Naive thymus-derived CD8-positive, alpha-beta T cell (primary cell): ENCODE results near the gene GCFC2. TPM values are rescaled to one million over a fixed set of nuclear protein-coding genes. Genes with fewer than 3 reads are reported as not detected.
"Not testable (repeated sequence)": the region's sequence is repeated elsewhere in the genome, so short reads cannot be mapped to it uniquely, and the experiment has no call there.

ENCODE experiments used
- ATAC-seq, 2 donors: fragments of 150-1000 bp; cut with Tn5 transposase in 1 of 2; sonication (Bioruptor Pico), chemical (Tn5 transposase) in 1 of 2; 1 replicate in 1 of 2; 2 replicates in 1 of 2; pipeline ENCODE4 v1.10.0; 2021; ENCODE audit warnings: mild to moderate bottlenecking in 2 of 2, moderate library complexity in 2 of 2
- POLR2A ChIA-PET: fragments of 350-600 bp; sonication (Branson Sonifier 250); formaldehyde crosslinking; loops from one replicate; lab custom pipeline; 2021; ENCODE audit warnings: antibody characterized with exemption; lab: Charles Lee
- DNase-seq, 10 donors: peaks; one replicate each; pipeline versions ENCODE4 v3.0.0 to v3.0.0-alpha.2; 2020 to 2022
- H3K27ac Mint-ChIP-seq, 10 donors: one replicate each; pipeline ENCODE4 v1.8.0; 2020 to 2022; ENCODE audit warnings: mild to moderate bottlenecking in 10 of 10, mixed read lengths in 10 of 10, moderate library complexity in 4 of 10, inconsistent platforms in 1 of 10
- H3K27me3 Mint-ChIP-seq, 5 donors: one replicate each; pipeline ENCODE4 v1.8.0; 2021 to 2022; ENCODE audit warnings: mixed read lengths in 5 of 5
- H3K36me3 Mint-ChIP-seq, 3 donors: one replicate each; pipeline ENCODE4 v1.8.0; 2020 to 2022; ENCODE audit warnings: mixed read lengths in 3 of 3, mild to moderate bottlenecking in 2 of 3, inconsistent platforms in 1 of 3
- H3K4me1 Mint-ChIP-seq, 4 donors: one replicate each; pipeline ENCODE4 v1.8.0; 2021 to 2022; ENCODE audit warnings: mixed read lengths in 4 of 4
- H3K4me3 Mint-ChIP-seq, 10 donors: one replicate each; pipeline ENCODE4 v1.8.0; 2020 to 2022; ENCODE audit warnings: mild to moderate bottlenecking in 10 of 10, mixed read lengths in 10 of 10, moderate library complexity in 6 of 10, inconsistent platforms in 1 of 10
- H3K9me3 Mint-ChIP-seq, 9 donors: one replicate each; pipeline ENCODE4 v1.8.0; 2020 to 2022; ENCODE audit warnings: mixed read lengths in 9 of 9, mild to moderate bottlenecking in 3 of 9, inconsistent platforms in 1 of 9, moderate library complexity in 1 of 9
- polyA plus RNA-seq, 3 donors: library from polyadenylated mRNA; unstranded; fragments of 300-500 nt; fragmentation: Illumina TruSeq; gene quantifications; one replicate each; pipeline ENCODE4 v1.2.3, GENCODE V29; 2021
- total RNA-seq, 8 experiments: library from RNA in 2 of 8; stranded (reverse) in 2 of 8; gene quantifications; one replicate each; pipeline ENCODE4 v1.2.3 and lab custom pipeline; 2021 to 2026

Gene GCFC2
- total and polyA plus RNA-seq, 5 experiments from 2014 or later = 27.1 to 41.0 (median 34.5) TPM

GRCh38 chr2:75711590-75711989 lies 875 bp upstream of the GCFC2 start:
- H3K27me3 Mint-ChIP-seq, ATAC-seq, H3K9me3 Mint-ChIP-seq, DNase-seq, H3K36me3 Mint-ChIP-seq: not testable (repeated sequence)
- Mint-ChIP-seq H3K4me3 (peak overlapping the region; percentile 88 to 98 (median 94)), H3K27ac (peak overlapping the region; percentile 22 to 99 (median 97)), H3K4me1 (peaks cover 10 to 33% (median 30%) of the 10 kb centered on the region in 4 donors)
- POLR2A ChIA-PET = interaction anchor here (1.8 to 2.6 kb wide), 2 partner anchors 62 to 65 kb away, joined by 5 to 13 read pairs; partner anchors contain the start of gene MRPL19

DNA sequence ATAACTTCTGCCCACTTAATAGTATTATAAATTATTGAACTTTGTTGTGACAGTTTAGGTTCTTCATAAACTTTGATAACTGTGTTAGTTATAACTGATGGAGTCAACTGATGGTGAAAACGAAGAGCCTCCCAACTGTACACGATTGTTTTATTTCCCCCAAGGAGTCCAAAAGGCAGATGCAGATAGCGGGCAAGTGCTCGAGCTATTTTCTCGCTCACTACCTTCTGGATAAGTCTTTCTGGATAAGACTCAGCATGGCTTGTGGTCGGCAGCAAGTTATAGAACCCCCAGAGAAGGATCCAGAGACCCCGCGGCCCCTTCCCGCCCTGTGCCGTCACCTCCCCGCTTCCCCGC lies 517 bp downstream of the GCFC2 start:
- Mint-ChIP-seq H3K27me3 (peaks cover 0 to under 1% (median 0%) of the 10 kb centered on the region in 5 donors), H3K4me3 (peak overlapping the region; percentile 88 to 98 (median 94)), H3K36me3 (peaks cover 4 to 11% (median 10%) of the 10 kb centered on the region in 3 donors), H3K27ac (peak overlapping the region; percentile 93 to 99 (median 97)), H3K4me1 (peaks cover 10 to 34% (median 32%) of the 10 kb centered on the region in 4 donors), H3K9me3 (no peaks in the 10 kb centered on the region)
- ATAC-seq = no peak
- POLR2A ChIA-PET = interaction anchor here (1.1 to 2.6 kb wide), 4 partner anchors 12 to 293 kb away, joined by 3 to 13 read pairs (median 4); partner anchors contain the start of gene MRPL19
- no peak for DNase-seq

DNA sequence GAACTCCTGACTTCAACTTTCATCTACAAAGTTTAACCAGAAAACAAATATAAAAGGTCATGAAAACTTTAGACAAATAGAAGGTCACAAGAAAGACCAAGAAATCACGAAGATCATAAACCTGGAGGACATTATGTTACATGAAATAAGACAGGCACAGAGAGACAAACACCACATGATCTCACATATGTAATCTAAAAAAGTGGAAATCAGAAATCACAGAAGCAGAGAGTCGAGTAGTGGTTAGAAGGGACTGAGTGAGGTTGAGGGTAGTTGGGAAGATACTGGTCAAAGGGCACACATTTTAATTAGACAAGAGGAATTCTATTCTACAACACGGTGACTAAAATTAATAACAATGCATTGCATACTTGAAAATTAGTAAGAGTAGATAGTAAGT lies 1.4 kb downstream of the GCFC2 start:
- DNase-seq = peak in 1 of 10 donors; percentile 2
- POLR2A ChIA-PET = interaction anchor here (1.1 to 2.6 kb wide), 3 partner anchors 11 to 292 kb away, joined by 3 to 13 read pairs (median 4); partner anchors contain the start of gene MRPL19
- H3K9me3 Mint-ChIP-seq = no peaks in the 10 kb centered on the region
- no peaks in the 10 kb centered on the region for H3K27me3 Mint-ChIP-seq
- peaks cover 12 to 35% (median 32%) of the 10 kb centered on the region in 4 donors for H3K4me1 Mint-ChIP-seq
- peak overlapping the region; percentile 51 to 94 (median 76) for H3K4me3 Mint-ChIP-seq
- ATAC-seq = no peak
- H3K36me3 Mint-ChIP-seq = peaks cover 4 to 19% (median 19%) of the 10 kb centered on the region in 3 donors
- H3K27ac Mint-ChIP-seq = peak overlapping the region; percentile 0 to 93 (median 54)

GRCh38 chr2:75707901-75708300 lies 2.8 kb downstream of the GCFC2 start:
- H3K9me3 Mint-ChIP-seq = no peaks in the 10 kb centered on the region
- peaks cover 4 to 32% (median 30%) of the 10 kb centered on the region in 3 donors for H3K36me3 Mint-ChIP-seq
- no peak overlapping the region for H3K27ac Mint-ChIP-seq
- DNase-seq (no peak), ATAC-seq (no peak)
- no peaks in the 10 kb centered on the region for H3K27me3 Mint-ChIP-seq
- POLR2A ChIA-PET = no interaction called here
- peak overlapping the region in 8 of 10 donors; percentile 15 to 66 (median 42) for H3K4me3 Mint-ChIP-seq
- H3K4me1 Mint-ChIP-seq = peaks cover 13 to 38% (median 32%) of the 10 kb centered on the region in 4 donors

GRCh38 chr2:75705921-75706320 lies 4.8 kb downstream of the GCFC2 start:
- peaks cover 16 to 52% (median 40%) of the 10 kb centered on the region in 3 donors for H3K36me3 Mint-ChIP-seq
- no peaks in the 10 kb centered on the region for H3K9me3 Mint-ChIP-seq
- H3K27me3 Mint-ChIP-seq = no peaks in the 10 kb centered on the region
- no peak overlapping the region for H3K4me3 Mint-ChIP-seq
- no peak for DNase-seq
- peaks cover 12 to 33% (median 24%) of the 10 kb centered on the region in 4 donors for H3K4me1 Mint-ChIP-seq
- no peak for ATAC-seq
- POLR2A ChIA-PET = no interaction called here
- peak overlapping the region in 1 of 10 donors; percentile 2 for H3K27ac Mint-ChIP-seq

- Mint-ChIP-seq H3K27me3 (no peaks in the 10 kb centered on the region), H3K27ac (no peak overlapping the region), H3K9me3 (no peaks in the 10 kb centered on the region), H3K4me1 (peaks cover 5 to 25% (median 11%) of the 10 kb centered on the region in 4 donors), H3K4me3 (no peak overlapping the region), H3K36me3 (peaks cover 19 to 69% (median 55%) of the 10 kb centered on the region in 3 donors)
- DNase-seq (no peak), ATAC-seq (no peak)
- POLR2A ChIA-PET = no interaction called here
Measured at GRCh38 chr2:75703589-75704287, 7.0 kb downstream of the GCFC2 start.

GRCh38 chr2:75702593-75702992 lies 8.1 kb downstream of the GCFC2 start:
- peaks cover 26 to 80% (median 65%) of the 10 kb centered on the region in 3 donors for H3K36me3 Mint-ChIP-seq
- H3K27ac Mint-ChIP-seq = peak overlapping the region in 3 of 10 donors; percentile 41 to 59 (median 42)
- DNase-seq (no peak), ATAC-seq (no peak)
- no peak overlapping the region for H3K4me3 Mint-ChIP-seq
- H3K27me3 Mint-ChIP-seq = no peaks in the 10 kb centered on the region
- no peaks in the 10 kb centered on the region for H3K9me3 Mint-ChIP-seq
- POLR2A ChIA-PET = no interaction called here
- H3K4me1 Mint-ChIP-seq = peaks cover 0 to 16% (median 3%) of the 10 kb centered on the region in 4 donors

- ATAC-seq (no peak), DNase-seq (no peak)
- Mint-ChIP-seq H3K36me3 (peaks cover 30 to 76% (median 54%) of the 10 kb centered on the region in 3 donors), H3K9me3 (no peaks in the 10 kb centered on the region), H3K27me3 (no peaks in the 10 kb centered on the region), H3K4me3 (no peak overlapping the region), H3K27ac (no peak overlapping the region), H3K4me1 (no peaks in the 10 kb centered on the region)
- POLR2A ChIA-PET = interaction anchor here (1.3 kb wide), 1 partner anchor 11 kb away, joined by 4 read pairs; no protein-coding TSS in a partner anchor
Measured at GRCh38 chr2:75698918-75699317, 11.8 kb downstream of the GCFC2 start.

- Mint-ChIP-seq H3K27ac (no peak overlapping the region), H3K4me3 (no peak overlapping the region), H3K27me3 (no peaks in the 10 kb centered on the region), H3K9me3 (no peaks in the 10 kb centered on the region), H3K36me3 (peaks cover 6 to 86% (median 44%) of the 10 kb centered on the region in 3 donors), H3K4me1 (peaks cover 4 to 8% (median 5%) of the 10 kb centered on the region in 4 donors)
- DNase-seq (no peak), ATAC-seq (no peak)
- POLR2A ChIA-PET = no interaction called here
Measured at GRCh38 chr2:75688196-75688595, 22.5 kb downstream of the GCFC2 start.

- H3K4me1 Mint-ChIP-seq = peaks cover 5 to 15% (median 6%) of the 10 kb centered on the region in 4 donors
- H3K36me3 Mint-ChIP-seq = peaks cover 3 to 75% (median 30%) of the 10 kb centered on the region in 3 donors
- POLR2A ChIA-PET = interaction anchor here (0.6 kb wide), 1 partner anchor 31 kb away, joined by 3 read pairs; no protein-coding TSS in a partner anchor
- not testable (repeated sequence) for H3K9me3 Mint-ChIP-seq, ATAC-seq, DNase-seq, H3K27me3 Mint-ChIP-seq, H3K4me3 Mint-ChIP-seq
- H3K27ac Mint-ChIP-seq = peak overlapping the region in 1 of 10 donors; percentile 33
Measured at GRCh38 chr2:75683430-75683829, 27.3 kb downstream of the GCFC2 start.

GRCh38 chr2:75680402-75680801 lies 30.3 kb downstream of the GCFC2 start:
- POLR2A ChIA-PET = no interaction called here
- Mint-ChIP-seq H3K27me3 (no peaks in the 10 kb centered on the region), H3K27ac (peak overlapping the region in 6 of 10 donors; percentile 22 to 81 (median 40)), H3K4me1 (peaks cover 6 to 12% (median 9%) of the 10 kb centered on the region in 4 donors), H3K9me3 (no peaks in the 10 kb centered on the region), H3K36me3 (peaks cover 0 to 54% (median 10%) of the 10 kb centered on the region in 3 donors), H3K4me3 (no peak overlapping the region)
- no peak for DNase-seq
- ATAC-seq = no peak

DNA sequence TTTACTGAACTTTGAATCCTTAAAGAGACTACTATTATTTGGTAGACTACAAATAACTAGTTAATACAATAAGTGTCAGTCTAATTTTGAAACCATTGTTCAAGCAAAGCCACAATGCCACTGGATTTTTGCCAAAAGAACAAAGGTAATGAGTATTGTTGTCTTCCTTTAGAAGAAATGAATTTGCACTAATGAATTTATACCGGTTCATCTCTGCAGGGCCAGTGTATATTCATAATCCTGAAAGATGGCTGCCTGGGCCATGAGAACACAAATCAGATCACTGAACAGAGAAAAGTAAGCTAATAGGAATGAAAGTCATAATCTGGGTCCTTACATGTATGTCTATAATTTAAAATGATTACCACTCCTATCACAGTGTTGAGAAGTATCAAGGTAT lies 31.2 kb downstream of the GCFC2 start:
- Mint-ChIP-seq H3K4me3 (no peak overlapping the region), H3K36me3 (peaks cover 0 to 49% (median 6%) of the 10 kb centered on the region in 3 donors), H3K27me3 (no peaks in the 10 kb centered on the region), H3K27ac (peak overlapping the region in 4 of 10 donors; percentile 2 to 80 (median 18)), H3K4me1 (peaks cover 6 to 10% (median 8%) of the 10 kb centered on the region in 4 donors), H3K9me3 (no peaks in the 10 kb centered on the region)
- no peak for ATAC-seq
- DNase-seq = no peak
- POLR2A ChIA-PET = no interaction called here

GRCh38 chr2:75676464-75676863 lies 34.3 kb downstream of the GCFC2 start:
- Mint-ChIP-seq H3K36me3 (peaks cover 0 to 42% (median 0%) of the 10 kb centered on the region in 3 donors), H3K4me3 (no peak overlapping the region), H3K27ac (peak overlapping the region in 2 of 10 donors; percentile 39 to 44), H3K27me3 (no peaks in the 10 kb centered on the region), H3K4me1 (peaks cover 0 to 6% (median 4%) of the 10 kb centered on the region in 4 donors), H3K9me3 (no peaks in the 10 kb centered on the region)
- POLR2A ChIA-PET = no interaction called here
- DNase-seq (no peak), ATAC-seq (no peak)
